HFFc6 (cell line): ENCODE data around the gene PRLR. TPM values are rescaled to one million over a fixed set of nuclear protein-coding genes. Genes with fewer than 3 reads are reported as not detected.

ENCODE experiments used
- DNase-seq: peaks from one replicate; pipeline ENCODE4 v3.0.0-alpha.2; 2018
- H3K27ac Mint-ChIP-seq: 2 replicates; pipeline ENCODE4 v1.8.0; 2020; ENCODE audit warnings: mild to moderate bottlenecking, mixed read lengths
- H3K27me3 Mint-ChIP-seq: 2 replicates; pipeline ENCODE4 v1.8.0; 2021; ENCODE audit warnings: mild to moderate bottlenecking, moderate library complexity, mixed read lengths; ENCODE audit not compliant: insufficient read depth
- H3K36me3 Mint-ChIP-seq: 2 replicates; pipeline ENCODE4 v1.8.0; 2021; ENCODE audit warnings: low read depth, mixed read lengths
- H3K4me1 Mint-ChIP-seq: 2 replicates; pipeline ENCODE4 v1.8.0; 2020; ENCODE audit warnings: low read depth, mixed read lengths
- H3K4me3 Mint-ChIP-seq: 2 replicates; pipeline ENCODE4 v1.8.0; 2020; ENCODE audit warnings: mild to moderate bottlenecking, moderate library complexity, mixed read lengths
- H3K9me3 Mint-ChIP-seq: 2 replicates; pipeline ENCODE4 v1.8.0; 2020; ENCODE audit warnings: mild to moderate bottlenecking, mixed read lengths
- total RNA-seq, 6 experiments: library from RNA; stranded (reverse); fragmentation: NEBNext Ultra II Directional; extraction: Animal tissue kit (Norgen Biotek cat#: 25700); gene quantifications; 2 replicates in 1 of 6; 3 replicates in 5 of 6; pipeline ENCODE4 v1.2.3, GENCODE V29; 2021
- TF ChIP-seq, protein P1 (sequence below): fragments of 200-600 bp; sonication (generic); IDR thresholded peaks from 2 replicates; pipeline ENCODE4 v1.5.0; 2021; ENCODE audit warnings: antibody characterized with exemption, mild to moderate bottlenecking

The PRLR gene
- total RNA-seq, 6 experiments from 2014 or later = 0.91 to 1.5 (median 1.3) TPM

DNA sequence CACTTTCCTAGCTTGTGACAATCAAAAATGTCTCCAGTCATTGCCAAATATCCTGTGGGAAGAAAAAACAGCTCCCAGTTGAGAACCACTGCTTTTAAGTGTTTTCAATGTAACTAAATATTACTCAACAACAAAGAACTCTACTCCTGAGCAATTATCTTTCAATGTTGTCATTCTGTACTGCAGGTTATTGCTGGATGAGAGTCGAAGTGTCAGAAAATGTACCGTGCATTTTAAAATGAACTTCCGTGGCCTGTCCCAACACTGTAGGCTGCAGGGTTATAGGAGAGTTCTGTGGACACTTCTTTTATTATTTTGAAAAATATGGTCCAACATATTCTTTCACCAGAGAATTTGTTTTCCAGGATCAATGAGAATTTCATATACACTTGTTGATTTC, 147.8 kb downstream of the PRLR start:
- H3K27ac Mint-ChIP-seq = no peak overlapping the region
- TF ChIP-seq, protein P1, sequence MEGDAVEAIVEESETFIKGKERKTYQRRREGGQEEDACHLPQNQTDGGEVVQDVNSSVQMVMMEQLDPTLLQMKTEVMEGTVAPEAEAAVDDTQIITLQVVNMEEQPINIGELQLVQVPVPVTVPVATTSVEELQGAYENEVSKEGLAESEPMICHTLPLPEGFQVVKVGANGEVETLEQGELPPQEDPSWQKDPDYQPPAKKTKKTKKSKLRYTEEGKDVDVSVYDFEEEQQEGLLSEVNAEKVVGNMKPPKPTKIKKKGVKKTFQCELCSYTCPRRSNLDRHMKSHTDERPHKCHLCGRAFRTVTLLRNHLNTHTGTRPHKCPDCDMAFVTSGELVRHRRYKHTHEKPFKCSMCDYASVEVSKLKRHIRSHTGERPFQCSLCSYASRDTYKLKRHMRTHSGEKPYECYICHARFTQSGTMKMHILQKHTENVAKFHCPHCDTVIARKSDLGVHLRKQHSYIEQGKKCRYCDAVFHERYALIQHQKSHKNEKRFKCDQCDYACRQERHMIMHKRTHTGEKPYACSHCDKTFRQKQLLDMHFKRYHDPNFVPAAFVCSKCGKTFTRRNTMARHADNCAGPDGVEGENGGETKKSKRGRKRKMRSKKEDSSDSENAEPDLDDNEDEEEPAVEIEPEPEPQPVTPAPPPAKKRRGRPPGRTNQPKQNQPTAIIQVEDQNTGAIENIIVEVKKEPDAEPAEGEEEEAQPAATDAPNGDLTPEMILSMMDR = no peak
- no peaks in the 10 kb centered on the region for H3K36me3 Mint-ChIP-seq
- no peak overlapping the region for H3K4me3 Mint-ChIP-seq
- H3K27me3 Mint-ChIP-seq = peaks cover 1% of the 10 kb centered on the region; the same call in 1 of the 2 replicates
- H3K9me3 Mint-ChIP-seq = peaks cover 4% of the 10 kb centered on the region; the same call in 1 of the 2 replicates
- DNase-seq = no peak
- peaks cover 2% of the 10 kb centered on the region for H3K4me1 Mint-ChIP-seq

DNA sequence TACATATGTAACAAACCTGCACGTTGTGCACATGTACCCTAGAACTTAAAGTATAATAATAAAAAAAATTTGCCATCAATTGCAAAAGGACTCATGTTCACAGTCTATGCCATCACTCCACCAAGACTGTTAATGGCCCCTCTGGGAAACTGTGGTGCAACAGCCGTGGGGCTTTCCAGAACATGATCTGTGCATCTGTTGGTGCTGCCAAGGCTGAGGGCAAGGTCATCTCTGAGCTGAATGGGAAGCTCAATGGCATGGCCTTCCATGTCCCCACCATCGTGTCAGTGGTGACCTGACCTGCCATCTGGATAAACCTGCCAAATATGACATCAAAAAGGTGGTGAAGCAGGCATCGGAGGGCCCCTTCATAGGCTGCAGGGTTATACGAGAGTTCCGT, 149.2 kb downstream of the PRLR start:
- Mint-ChIP-seq H3K9me3 (peaks cover 4% of the 10 kb centered on the region; the same call in 1 of the 2 replicates), H3K4me1 (no peaks in the 10 kb centered on the region), H3K27me3 (peaks cover 1% of the 10 kb centered on the region; the same call in 1 of the 2 replicates), H3K36me3 (no peaks in the 10 kb centered on the region), H3K4me3 (no peak overlapping the region), H3K27ac (no peak overlapping the region)
- TF ChIP-seq, protein P1 = no peak
- no peak for DNase-seq

DNA sequence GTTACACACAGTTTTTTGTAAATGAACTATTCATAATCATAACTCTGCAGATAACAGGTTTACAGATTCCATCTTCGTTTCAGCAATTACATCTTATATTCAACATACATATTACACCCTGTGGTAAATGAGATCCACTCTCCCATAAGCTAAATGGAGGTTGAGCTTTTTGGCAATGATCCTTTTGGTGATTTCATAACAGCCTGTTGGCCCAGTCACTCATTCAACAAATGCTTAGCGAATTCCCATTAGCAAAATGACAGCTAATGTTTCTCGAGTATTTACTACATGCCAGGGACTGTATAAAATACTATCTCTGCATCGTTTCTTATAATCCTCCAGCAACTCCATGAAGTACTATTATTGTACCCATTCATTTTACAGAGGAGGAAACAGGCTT, 157.1 kb downstream of the PRLR start:
- no peaks in the 10 kb centered on the region for H3K36me3 Mint-ChIP-seq
- peaks cover 4% of the 10 kb centered on the region; the same call in 1 of the 2 replicates for H3K4me1 Mint-ChIP-seq
- H3K9me3 Mint-ChIP-seq = no peaks in the 10 kb centered on the region
- TF ChIP-seq, protein P1 = no peak
- H3K27me3 Mint-ChIP-seq = no peaks in the 10 kb centered on the region; the same call in 1 of the 2 replicates
- DNase-seq = no peak
- H3K4me3 Mint-ChIP-seq = no peak overlapping the region
- no peak overlapping the region for H3K27ac Mint-ChIP-seq

DNA sequence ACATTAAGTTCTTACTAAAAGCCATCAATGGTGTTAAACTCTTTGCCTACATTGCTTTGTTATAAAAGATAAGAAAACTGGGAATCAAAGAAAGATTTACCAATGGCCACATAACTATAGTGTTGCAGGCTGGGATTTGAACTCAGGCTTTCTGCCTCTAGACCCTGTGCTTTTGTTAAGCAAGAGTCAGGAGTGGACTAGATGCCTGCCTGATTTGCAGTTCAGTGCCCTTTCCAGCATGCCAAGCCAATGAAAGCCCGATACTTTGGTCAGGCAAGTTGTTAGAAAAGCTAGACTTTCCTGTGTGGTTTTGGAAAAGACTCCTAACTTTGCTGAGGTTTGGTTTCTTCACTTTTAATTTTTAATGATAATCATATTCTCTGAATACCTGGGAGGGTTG, 161.1 kb downstream of the PRLR start:
- Mint-ChIP-seq H3K36me3 (no peaks in the 10 kb centered on the region), H3K27ac (no peak overlapping the region), H3K4me1 (peaks cover 19% of the 10 kb centered on the region), H3K9me3 (no peaks in the 10 kb centered on the region), H3K4me3 (no peak overlapping the region), H3K27me3 (no peaks in the 10 kb centered on the region)
- TF ChIP-seq, protein P1 = no peak
- DNase-seq = no peak

DNA sequence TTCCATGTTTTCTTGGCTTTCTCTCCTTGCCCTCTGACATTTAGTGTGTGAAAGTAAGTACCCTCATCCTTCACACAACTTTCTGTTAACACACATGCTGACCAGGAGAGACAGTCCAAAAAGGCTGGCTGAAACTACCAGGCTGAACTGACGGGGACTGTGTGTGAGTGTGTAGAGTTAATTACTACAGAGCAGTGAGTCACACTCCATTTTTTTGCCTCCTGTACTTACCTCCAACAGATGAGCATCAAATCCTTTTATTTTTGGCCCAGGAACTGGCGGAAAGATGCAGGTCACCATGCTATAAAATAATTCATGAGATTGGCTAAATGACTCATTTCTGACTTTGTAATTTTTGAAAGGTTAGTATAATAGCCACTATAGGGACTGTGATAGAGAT, 162.3 kb downstream of the PRLR start:
- Mint-ChIP-seq H3K4me1 (peaks cover 29% of the 10 kb centered on the region), H3K9me3 (no peaks in the 10 kb centered on the region), H3K36me3 (no peaks in the 10 kb centered on the region), H3K4me3 (no peak overlapping the region; the same call in 1 of the 2 replicates), H3K27me3 (no peaks in the 10 kb centered on the region), H3K27ac (no peak overlapping the region)
- peak; percentile 56 for DNase-seq
- TF ChIP-seq, protein P1 = no peak
